MM.1S (cell line): ENCODE measurements around the gene ERMAP.

Experiments used
- EZH2 ChIP-seq: fragments of 300-600 bp; sonication (generic); optimal IDR thresholded peaks from 2 replicates; pipeline ENCODE3; 2017; ENCODE audit warnings: low read depth, mild to moderate bottlenecking, antibody characterized with exemption, low read length, mixed read lengths
- TF ChIP-seq, protein P1 (sequence below): fragments of 300-600 bp; sonication (generic); IDR thresholded peaks from 2 replicates; pipeline ENCODE4 v1.5.1; 2016; ENCODE audit warnings: antibody characterized with exemption, low read length, mixed read lengths

DNA sequence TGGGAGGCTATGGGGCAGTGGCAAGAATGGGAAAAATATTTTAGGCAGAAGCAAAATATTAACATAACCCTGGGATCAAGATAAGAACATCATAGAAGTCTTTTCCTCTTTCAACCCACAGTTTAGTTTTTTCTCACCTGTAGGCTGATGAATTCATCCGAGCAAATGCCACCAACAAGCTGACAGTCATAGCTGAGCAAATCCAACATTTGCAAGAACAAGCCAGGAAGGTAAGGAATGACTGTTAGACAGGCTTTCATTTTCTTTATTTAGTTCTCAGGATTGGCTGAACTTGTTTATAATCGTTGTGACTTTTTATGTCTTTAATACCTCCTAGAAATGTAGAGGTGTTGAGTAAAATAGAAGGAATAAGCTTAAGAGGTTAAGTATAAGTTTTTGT is 43.5 kb upstream of the ERMAP start:
- TF ChIP-seq, protein P1, sequence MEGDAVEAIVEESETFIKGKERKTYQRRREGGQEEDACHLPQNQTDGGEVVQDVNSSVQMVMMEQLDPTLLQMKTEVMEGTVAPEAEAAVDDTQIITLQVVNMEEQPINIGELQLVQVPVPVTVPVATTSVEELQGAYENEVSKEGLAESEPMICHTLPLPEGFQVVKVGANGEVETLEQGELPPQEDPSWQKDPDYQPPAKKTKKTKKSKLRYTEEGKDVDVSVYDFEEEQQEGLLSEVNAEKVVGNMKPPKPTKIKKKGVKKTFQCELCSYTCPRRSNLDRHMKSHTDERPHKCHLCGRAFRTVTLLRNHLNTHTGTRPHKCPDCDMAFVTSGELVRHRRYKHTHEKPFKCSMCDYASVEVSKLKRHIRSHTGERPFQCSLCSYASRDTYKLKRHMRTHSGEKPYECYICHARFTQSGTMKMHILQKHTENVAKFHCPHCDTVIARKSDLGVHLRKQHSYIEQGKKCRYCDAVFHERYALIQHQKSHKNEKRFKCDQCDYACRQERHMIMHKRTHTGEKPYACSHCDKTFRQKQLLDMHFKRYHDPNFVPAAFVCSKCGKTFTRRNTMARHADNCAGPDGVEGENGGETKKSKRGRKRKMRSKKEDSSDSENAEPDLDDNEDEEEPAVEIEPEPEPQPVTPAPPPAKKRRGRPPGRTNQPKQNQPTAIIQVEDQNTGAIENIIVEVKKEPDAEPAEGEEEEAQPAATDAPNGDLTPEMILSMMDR: no peak
- no peak for TF ChIP-seq EZH2
